GM19239 (cell line): ENCODE data around the gene SORCS2.

ENCODE experiments used
- DNase-seq: peaks from one replicate; pipeline ENCODE4 v3.0.0; 2011; ENCODE audit warnings: low spot score; ENCODE audit not compliant: insufficient read length
- FAIRE-seq: peaks from 2 replicates; lab custom pipeline; 2011; peaks lifted over from hg19 to GRCh38; lab: Jason Lieb, UNC

SORCS2 gene

DNA sequence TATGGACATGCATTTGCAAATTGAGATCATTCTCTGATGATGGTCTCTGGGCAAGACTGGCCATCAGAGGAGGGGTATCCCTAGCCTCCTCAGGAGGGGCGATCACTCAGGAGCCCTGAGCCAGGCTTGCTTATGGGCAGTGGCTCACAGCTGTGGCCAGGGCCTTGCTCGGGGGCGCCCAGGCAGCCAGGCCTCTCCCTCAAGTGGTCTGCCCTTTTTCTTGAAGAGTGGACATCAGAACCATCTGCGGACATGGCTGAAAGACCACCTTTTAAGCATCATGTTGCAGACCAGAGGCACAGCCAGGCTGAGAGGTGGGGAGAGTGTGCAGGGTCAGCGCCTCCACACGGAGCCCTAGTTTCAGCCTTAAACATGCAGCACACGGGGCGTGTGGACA is 349.1 kb downstream of the SORCS2 start:
- DNase-seq (no peak), FAIRE-seq (no peak)

DNA sequence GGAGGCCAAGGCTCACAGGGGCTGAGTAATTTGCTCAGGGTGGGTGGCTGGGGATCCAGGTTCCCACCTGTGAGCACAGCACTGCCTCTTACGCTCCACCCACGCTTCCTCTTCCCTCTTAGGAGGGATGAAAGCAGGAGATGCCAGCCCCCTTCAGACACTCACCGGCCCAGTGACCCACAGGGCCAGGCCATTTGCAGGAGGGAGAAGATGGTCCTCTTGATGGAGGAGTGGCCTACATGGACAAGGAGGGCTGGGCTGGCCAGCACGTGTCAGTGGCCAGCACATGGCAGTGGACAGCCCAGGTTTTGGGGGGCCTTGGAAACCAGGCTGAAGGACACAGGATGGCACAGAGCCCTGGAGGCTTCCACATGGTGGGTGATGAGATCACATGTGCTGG is 350.4 kb downstream of the SORCS2 start:
- DNase-seq (no peak), FAIRE-seq (no peak)

DNA sequence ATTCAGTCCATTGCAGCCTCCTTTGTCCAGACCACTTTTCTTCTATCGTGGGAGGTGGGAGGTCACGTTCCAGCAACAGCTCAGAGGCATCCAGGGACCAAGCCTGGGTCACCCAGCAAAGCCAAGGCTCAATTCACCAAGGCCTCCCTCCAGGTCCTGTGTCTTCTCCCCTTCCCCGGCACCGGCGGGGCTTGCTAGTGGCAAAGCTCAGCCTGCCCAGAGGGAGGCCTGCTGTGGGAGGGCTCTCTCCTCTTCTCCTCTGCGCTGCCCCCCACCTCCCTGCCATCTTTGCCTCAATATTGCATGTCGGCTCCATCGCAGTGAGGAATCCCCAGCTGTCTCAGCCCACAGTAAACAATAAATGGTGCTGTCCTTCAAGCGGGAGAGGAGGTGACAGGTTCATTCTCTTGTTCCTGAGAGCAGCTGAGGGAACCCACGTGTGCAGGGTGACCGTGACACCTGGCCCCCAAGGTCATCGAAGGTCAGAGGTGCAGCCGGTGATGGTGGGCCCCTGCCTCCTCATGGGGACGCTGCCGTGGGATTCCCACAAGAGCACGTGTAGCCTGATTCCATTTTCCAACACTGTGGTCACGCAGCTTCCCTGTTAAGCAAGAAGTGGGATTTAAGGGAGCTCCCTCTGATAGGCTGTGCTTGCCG is 353.9 kb downstream of the SORCS2 start:
- FAIRE-seq: no peak
- DNase-seq: no peak

DNA sequence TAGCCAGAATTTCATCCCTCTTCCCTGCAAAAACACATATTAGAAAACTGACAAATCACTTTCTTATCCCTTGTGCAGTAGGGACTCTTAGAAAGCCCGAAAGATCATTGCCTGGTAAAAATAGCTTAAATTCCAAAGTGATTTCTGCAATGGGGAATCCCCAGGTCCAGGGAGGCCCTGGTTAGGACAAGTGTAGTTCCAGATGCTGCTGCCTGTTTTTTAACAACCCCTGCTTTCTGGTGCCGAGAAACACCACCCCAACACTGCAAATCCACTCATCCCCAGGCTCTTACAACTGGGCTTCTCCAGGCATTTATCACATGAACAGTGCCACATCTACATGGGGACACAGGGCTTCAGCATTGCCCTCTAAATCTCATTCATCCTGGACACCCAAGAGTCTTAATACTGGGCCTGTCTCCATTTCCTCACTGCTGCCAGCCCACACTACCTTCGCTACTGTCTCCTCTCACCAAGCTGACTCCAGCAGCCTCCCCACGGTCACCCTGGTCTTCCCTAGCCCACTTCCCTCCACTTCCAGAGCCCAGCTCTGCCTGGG is 354.6 kb downstream of the SORCS2 start:
- DNase-seq (no peak), FAIRE-seq (no peak)

DNA sequence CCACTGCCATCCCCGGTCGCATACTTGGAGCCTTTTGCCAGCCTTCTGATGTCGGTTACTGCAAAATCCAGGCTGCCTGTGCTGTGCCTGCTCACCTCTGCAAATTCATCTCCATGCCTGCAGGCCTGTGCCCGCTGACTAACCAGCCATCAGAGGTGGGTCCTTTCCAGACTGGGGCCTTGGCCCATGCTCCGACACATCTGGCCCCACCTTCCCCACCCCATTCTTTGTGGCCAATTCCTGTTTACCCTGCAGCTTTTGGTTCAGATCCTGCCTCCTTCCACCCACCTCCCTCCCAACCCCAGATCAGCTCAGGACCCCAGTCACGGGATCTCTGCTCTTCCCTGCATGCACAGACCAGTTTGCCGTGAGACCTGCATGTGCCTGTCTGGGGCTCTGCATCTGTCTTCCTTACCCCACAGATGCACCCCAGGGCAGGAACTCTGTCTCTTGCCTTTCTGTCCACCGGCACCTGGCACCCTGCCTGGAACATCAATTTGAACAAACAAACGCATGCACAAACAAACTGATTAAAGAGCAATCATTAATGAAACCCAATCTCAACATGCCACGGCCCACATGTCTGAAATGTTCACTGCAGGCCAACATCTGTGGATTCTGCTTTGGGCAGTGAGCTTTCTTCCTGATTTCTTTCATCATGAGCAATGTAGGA is 355.2 kb downstream of the SORCS2 start:
- no peak for FAIRE-seq

DNA sequence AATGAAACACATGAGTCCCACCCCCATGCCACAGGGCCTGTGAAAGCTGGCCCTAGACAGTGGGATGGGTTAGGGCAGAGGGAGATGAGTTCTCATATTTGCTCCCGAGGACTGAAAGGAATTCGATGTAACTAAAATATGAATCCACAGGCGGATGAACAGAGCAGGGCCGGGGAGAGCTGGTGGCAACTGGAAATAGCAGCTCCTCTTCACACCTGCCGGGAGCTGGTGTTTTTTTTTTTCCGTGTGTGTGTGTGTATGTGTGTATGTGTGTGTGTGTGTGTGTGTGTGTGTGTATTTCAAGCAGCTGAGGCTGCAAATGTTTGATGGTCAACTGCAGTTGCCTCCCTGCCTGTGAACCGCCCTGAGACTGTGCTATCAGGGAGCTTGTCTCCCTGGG is 357.5 kb downstream of the SORCS2 start:
- no peak for FAIRE-seq
- no peak for DNase-seq

More for the DNA sequence above, 355.2 kb downstream of the SORCS2 start:
- DNase-seq: no peak

DNA sequence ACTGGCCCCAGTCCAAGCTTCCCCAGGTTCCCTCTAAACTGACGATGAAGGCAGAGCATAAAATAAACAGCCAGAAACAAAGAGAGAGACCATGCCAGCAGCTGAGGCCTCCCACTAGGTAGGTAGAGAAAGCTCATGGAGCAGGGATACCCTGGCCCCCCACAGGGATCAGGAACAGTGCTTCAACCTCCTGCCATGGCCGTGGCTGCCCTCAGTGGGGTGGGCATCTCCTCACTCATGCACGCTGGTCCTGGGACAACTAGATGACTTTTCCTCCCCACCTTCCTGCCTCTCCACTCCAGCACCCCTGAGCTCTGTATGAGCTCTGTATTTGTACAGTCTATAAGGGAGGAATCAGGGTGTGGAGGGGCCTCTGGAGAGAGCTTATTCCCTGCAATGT is 360.1 kb downstream of the SORCS2 start:
- DNase-seq (no peak), FAIRE-seq (no peak)

DNA sequence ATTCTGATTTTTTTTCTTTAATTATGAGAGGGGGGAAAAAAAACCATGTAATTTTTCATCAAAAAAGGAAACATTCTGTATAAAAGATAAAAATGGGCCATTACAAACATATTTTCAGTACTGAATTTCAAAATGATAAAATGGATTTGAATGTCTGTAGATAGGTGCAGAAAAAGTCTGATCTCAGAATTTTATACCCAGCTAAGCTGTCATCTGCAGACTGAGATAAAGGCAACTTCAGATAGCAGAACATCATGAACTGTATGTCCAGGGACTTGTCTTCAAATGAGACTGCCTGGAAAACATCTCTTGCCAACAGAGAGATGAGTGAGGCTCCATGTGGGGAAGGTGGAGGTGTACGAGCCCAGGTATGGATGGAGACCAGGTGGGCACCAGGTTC is 360.9 kb downstream of the SORCS2 start:
- no peak for DNase-seq

DNA sequence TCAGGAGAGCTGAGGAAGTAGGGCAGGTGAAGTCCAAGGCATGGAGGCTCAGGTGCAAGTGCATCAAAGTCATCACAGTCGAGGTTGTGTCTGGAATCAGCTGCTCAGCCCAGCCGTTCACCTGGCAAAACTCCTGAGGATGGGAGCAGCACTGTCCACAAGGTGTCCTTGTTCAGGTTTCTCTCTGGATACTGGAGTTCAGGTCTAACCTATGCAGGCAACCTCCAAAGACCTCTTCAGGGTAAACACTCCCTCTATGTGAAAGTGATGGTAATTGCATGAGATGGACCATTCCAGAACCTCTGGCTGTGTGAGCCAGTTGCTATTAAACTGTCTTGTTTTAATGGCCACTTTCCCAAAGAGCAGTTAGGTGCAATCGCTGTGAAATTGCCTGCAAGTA is 362.6 kb downstream of the SORCS2 start:
- DNase-seq (no peak), FAIRE-seq (no peak)

More for the DNA sequence above, 360.9 kb downstream of the SORCS2 start:
- no peak for FAIRE-seq

DNA sequence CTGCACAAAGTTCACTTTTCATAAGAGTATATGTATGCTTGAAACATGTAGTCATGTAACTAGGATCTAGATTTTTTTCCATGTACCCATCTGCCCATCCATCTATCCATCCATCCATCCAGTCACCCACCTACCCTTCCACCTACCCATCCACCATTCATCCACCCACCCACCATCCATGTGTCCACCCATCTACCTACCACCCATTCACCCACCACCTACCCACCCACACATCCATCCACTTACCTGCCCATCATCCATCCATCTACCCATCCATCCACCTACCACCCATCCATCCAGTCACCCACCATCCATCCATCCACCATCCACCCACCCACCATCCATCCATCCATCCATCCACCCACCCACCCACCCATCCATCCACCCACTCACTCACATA is 364.2 kb downstream of the SORCS2 start:
- DNase-seq: no peak
- no peak for FAIRE-seq

DNA sequence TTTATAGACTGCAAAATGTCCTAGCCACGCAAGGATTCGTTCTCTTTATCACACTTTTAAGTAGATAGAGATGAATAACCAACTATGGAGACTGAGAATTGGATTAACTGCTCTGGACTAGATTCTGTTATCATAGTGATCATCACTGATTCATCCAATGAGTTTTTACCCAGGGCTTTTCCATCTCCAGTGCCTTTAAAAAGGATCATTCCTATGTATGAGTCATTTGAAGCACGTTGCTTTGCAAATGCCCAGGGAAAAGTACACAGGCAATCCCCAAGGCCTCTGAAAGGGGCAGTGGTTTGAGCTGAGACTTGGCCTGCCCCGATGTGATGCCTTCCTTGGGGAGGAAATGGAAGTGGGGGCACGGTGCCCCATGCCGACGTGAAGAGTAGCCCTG is 365.1 kb downstream of the SORCS2 start:
- FAIRE-seq (no peak), DNase-seq (no peak)

DNA sequence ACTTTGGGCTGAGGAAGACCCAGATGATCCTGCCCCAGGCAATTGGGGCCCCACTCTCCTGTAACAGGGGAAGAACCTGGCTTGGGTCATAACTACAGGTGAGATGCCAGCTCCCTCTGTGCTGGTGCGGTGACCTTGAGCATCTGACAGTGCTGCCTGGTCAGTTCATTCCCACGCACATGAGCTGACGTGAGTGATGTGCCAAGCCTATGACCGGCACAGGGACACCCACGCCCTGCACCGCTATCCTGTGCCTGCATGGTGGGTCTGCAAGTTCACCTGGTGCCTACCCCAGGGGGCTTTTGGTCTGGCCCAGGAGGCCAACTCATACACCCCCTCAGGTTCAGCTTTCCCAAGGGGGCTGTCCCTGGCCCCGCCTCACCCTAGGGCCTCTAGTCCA is 366.1 kb downstream of the SORCS2 start:
- DNase-seq: no peak
- FAIRE-seq: no peak

DNA sequence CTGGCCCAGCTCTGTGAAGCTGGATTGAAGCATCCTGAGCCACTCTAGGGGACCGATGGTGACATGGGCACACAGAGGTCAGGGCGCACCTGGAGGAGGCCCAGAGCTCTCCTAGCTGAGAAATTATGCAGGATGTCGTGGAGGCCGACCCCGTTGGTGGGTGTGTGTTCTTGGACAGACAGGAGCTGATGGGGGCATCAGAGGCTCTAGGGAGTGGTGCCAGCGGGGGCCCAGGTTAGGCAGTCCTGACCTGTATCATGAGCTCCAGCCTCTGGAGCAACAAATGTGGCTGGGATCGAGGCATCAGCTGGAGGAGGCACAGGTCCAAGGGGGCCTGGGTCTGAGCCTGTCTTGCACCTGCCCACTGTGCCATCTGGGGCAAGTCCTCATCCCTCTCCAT is 367.0 kb downstream of the SORCS2 start:
- DNase-seq (no peak), FAIRE-seq (no peak)

DNA sequence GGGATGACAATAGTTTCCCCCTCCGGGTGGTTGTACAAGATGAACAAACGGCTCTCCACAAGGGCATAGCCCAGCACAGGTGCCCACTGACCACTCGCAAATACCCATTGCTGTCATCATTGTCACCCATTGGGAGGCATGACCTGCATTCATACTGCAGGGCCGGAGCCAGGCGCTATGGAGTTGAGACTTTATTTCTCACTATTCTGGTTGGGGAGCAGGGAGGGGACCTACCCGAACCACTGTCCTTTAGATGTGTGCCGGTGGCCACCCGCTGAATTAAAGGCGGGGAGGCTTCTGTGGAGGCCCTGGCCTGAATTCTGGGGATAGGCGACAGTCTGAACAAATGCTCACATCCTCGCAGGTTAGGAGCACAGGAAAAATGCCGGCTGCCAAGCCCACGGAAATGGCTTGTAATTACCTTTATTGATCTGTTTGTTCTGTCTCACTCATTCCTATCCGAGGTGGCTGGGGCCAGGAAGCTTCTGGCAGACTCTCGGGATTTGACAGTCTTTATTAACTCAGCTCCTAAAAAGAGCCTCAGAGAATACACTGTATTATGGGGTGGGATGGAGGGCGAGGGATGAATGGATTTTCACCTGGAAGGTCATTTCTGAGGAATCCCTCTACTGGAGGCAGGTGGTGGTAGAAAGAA is 367.5 kb downstream of the SORCS2 start:
- no peak for DNase-seq
- no peak for FAIRE-seq

DNA sequence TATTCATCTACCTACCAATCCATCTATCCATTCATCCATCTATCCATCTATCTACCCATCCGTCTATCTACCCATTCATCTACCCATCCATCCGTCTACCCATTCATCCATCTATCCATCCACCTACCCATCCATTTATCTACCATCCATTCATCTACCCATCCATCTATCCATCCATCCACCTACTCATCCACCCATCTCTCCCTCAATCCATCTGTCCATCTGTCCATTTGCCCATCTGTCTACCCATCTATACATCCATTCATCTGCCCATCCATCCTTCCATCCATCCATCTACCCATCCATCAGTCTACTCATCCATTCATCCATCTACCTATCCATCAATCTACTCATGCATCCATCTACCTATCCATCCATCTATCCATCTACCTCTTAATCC is 369.2 kb downstream of the SORCS2 start:
- no peak for DNase-seq
- no peak for FAIRE-seq

DNA sequence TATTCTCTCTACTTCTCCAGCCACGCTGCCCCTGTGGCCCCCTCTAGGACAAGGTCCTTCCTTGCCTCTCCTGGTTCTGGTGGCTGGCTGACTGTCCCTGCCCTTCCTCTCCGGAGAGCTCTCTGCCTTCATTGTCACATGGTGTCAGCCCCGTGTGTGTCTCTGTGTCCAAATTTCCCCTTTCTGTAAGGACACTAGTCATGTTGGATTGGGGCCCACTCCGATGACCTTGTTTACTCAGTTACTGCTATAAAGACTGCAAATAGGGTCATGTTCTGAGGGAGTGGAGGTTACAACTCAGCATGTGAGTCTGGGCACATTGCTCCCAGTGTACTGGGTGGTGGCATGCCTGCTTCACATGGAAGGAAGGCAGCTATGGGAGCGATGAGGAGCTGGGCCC is 371.9 kb downstream of the SORCS2 start:
- no peak for DNase-seq
- no peak for FAIRE-seq

DNA sequence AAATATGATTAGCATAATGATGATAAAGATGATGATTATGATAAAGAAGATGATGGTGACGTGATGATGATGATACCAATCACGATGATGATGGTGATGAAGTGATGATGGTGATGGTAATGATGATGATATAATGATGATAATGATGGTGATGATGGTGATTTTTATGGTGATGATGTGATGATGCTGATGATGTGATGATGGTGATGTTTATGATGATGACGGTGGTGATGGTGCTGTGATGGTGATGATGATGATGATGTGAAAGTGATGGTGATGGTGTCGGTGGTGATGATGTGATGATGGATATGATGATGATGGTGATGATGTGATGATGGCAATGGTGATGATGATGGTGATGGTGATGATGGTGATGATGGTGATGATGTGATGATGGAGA is 373.1 kb downstream of the SORCS2 start:
- DNase-seq (no peak), FAIRE-seq (no peak)

DNA sequence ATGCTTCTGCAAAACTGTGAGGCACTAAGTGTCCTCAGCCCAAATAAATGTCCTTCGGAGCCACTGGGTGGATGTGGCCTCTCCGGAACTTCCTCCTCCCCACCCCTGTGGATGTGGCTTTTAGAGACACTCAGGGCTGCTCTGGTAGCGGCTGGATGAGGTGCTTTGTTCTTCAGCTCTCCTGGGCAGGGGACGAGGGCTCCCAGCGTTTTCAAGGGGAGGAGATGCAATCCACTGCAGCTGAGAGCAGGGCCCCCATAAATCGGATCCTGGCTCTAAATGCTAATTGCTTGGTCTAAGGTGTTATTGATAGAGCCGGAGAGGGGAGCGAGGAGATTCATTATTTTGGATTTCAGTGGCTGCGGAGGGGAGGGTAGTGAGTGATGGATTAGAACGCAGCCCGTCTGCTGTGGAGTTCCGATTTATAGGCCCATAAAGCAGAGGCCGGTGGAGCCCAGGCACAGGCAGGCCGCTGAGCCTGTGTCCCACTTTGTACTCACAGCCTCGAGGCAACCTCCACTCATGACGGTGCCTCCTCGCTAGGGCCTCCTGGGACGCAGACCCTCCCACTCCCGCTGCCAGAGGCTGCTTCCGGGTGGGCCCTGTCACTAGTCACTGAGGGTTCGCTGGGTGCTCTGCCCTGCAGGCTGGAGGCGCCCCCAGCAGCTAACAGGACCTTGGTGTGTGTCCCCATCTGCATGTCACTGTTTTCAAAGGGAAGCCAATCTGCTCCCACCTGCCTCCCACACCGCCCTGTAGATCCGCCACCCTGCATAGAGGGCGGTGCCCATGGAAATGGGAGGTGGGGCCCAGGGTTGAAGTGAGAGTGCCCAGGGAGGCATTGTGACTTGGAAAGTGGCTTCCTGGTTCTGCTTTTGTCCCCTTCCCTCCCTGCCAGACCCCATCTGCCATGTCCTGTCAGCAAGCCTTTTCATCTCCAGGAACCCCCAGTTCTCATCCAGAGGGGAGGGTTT is 377.8 kb downstream of the SORCS2 start:
- DNase-seq (no peak), FAIRE-seq (no peak)

DNA sequence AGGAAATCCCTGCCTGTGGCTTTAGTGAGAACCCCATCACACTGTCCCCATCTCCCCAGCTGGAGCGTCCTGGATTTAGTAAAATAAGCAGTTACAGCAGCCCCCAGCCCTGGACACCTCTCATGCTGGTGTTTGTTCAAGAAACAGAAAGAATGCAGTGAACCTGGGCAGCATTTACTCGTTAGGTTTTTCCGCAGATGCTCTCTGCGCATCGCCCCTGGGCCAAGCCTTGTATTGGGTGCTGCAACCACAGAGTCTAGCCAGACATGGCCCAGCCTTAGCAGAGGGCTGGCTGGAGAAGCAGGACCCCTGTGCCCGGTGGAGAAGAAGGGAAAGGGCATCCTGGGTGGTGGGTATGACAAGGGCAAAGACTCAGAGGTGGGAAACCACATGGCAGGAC is 378.7 kb downstream of the SORCS2 start:
- DNase-seq (no peak), FAIRE-seq (no peak)

DNA sequence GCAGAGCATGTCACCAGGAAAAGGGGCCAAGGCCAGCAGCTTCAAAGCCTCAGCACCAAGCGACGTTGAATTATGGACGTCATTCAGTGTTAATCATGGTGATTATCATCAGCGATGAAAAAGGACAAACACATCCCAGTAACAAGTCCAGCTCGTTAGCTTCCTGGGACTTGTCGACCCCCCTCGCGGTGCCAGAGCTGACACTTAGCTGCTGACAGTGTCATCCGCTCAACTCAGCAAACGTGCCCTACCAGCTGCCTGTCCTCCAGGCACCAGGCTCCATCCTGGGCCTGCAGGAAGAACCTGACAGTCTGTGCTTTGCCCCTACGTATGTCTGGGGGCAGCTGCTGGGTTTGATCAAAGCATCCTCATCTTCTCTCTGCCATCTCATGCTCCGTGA is 379.4 kb downstream of the SORCS2 start:
- DNase-seq: no peak
- no peak for FAIRE-seq
